Effector memory CD8-positive, alpha-beta T cell (primary cell): ENCODE data around the gene CPXM2.

Experiments
- ATAC-seq: fragments of 150-1000 bp; cut with Tn5 transposase; replicated peaks from 2 replicates; pipeline ENCODE4 v1.10.0; 2021; ENCODE audit warnings: mild to moderate bottlenecking, moderate library complexity
- DNase-seq, 3 experiments: peaks; one replicate each; pipeline ENCODE4 v3.0.0; 2021
- H3K27ac Mint-ChIP-seq, 2 donors: one replicate each; pipeline ENCODE4 v1.8.0; 2022; ENCODE audit warnings: mild to moderate bottlenecking in 2 of 2, mixed read lengths in 2 of 2, moderate library complexity in 2 of 2
- H3K27me3 Mint-ChIP-seq, 2 donors: one replicate each; pipeline ENCODE4 v1.8.0; 2022; ENCODE audit warnings: mixed read lengths in 2 of 2
- H3K36me3 Mint-ChIP-seq: one replicate; pipeline ENCODE4 v1.8.0; 2022; ENCODE audit warnings: mild to moderate bottlenecking, moderate library complexity, mixed read lengths; ENCODE audit not compliant: insufficient read depth
- H3K4me1 Mint-ChIP-seq, 2 donors: one replicate each; pipeline ENCODE4 v1.8.0; 2022; ENCODE audit warnings: low read depth in 2 of 2, mixed read lengths in 2 of 2
- H3K4me3 Mint-ChIP-seq, 2 donors: one replicate each; pipeline ENCODE4 v1.8.0; 2022; ENCODE audit warnings: mild to moderate bottlenecking in 2 of 2, mixed read lengths in 2 of 2, moderate library complexity in 2 of 2
- H3K9me3 Mint-ChIP-seq, 2 donors: one replicate each; pipeline ENCODE4 v1.8.0; 2022; ENCODE audit warnings: mixed read lengths in 2 of 2

CPXM2 gene

GRCh38 chr10:123843835-123844234, 47.8 kb downstream of the CPXM2 start:
- H3K4me3 Mint-ChIP-seq: no peak overlapping the region
- H3K9me3 Mint-ChIP-seq: peaks cover 0 to 2% of the 10 kb centered on the region in 2 donors
- H3K27me3 Mint-ChIP-seq: peaks cover 11 to 15% of the 10 kb centered on the region in 2 donors
- ATAC-seq (no peak), DNase-seq (no peak)
- H3K36me3 Mint-ChIP-seq: no peaks in the 10 kb centered on the region
- no peak overlapping the region for H3K27ac Mint-ChIP-seq
- H3K4me1 Mint-ChIP-seq: no peaks in the 10 kb centered on the region

DNA sequence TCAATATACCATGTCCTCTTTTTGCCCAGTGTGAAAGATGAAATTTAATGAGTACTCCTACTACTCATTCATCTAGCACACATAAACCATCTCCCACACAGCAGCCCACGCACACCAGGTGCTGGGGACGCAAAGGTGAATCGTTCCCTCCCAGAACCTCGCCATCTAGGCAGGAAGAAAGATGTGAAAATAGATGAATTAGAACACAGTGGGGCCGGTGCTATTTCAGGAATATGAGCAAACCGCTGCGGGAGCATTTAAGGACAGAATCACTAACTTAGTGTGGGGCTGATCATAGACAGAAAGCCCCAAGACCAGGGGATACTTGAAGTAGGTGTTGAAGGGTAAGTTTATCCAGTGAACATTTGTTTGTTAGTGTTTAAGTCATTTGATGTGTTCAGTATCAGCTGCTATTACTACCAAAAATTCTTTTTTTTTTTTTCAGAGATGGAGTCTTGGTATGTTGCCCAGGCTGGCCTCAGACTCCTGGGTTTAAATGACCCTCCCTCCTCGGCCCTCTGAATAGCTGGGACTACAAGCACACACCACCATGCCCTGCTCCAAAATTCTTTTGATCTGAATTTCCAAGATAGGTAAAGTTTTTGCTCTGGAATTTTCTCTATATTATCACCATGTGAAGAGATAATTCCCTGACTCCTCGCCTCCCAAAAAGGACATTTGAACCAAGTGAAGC, 48.8 kb downstream of the CPXM2 start:
- no peaks in the 10 kb centered on the region for H3K36me3 Mint-ChIP-seq
- no peak overlapping the region for H3K27ac Mint-ChIP-seq
- no peaks in the 10 kb centered on the region for H3K4me1 Mint-ChIP-seq
- H3K4me3 Mint-ChIP-seq: no peak overlapping the region
- H3K27me3 Mint-ChIP-seq: peaks cover 11 to 15% of the 10 kb centered on the region in 2 donors
- no peak for DNase-seq
- ATAC-seq: no peak
- peaks cover 3% of the 10 kb centered on the region in 2 donors for H3K9me3 Mint-ChIP-seq

- ATAC-seq: no peak
- Mint-ChIP-seq H3K4me3 (no peak overlapping the region), H3K27me3 (peaks cover 12 to 19% of the 10 kb centered on the region in 2 donors), H3K4me1 (no peaks in the 10 kb centered on the region), H3K36me3 (no peaks in the 10 kb centered on the region), H3K27ac (no peak overlapping the region), H3K9me3 (peaks cover 4 to 5% of the 10 kb centered on the region in 2 donors)
- DNase-seq: no peak
Measured at GRCh38 chr10:123841560-123841959, 50.0 kb downstream of the CPXM2 start.

GRCh38 chr10:123841115-123841514, 50.5 kb downstream of the CPXM2 start:
- Mint-ChIP-seq H3K27ac (no peak overlapping the region), H3K4me1 (no peaks in the 10 kb centered on the region), H3K36me3 (no peaks in the 10 kb centered on the region), H3K9me3 (peaks cover 4 to 5% of the 10 kb centered on the region in 2 donors), H3K27me3 (peaks cover 17 to 24% of the 10 kb centered on the region in 2 donors), H3K4me3 (no peak overlapping the region)
- no peak for ATAC-seq
- DNase-seq: no peak

DNA sequence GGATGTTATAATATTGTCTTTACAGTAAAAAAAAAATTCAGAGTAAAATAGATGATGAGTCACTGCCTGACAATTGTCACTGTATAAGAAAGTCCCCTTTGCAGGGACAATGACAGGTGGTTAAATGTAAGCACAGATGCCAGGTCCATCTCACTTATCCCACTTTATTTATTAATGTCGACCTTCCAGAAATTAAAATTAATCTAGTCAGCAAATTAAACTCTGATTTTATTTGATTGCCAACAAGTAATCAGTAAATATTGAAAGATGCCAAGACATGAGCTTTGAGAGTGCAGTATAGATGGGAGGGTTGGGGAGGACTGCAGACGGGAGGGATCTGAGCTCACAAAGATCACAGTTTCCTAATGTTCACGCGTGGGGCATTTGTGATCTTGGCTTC, 50.9 kb downstream of the CPXM2 start:
- Mint-ChIP-seq H3K9me3 (peaks cover 4 to 5% of the 10 kb centered on the region in 2 donors), H3K27me3 (peaks cover 19 to 27% of the 10 kb centered on the region in 2 donors), H3K4me1 (no peaks in the 10 kb centered on the region), H3K36me3 (no peaks in the 10 kb centered on the region), H3K4me3 (no peak overlapping the region), H3K27ac (no peak overlapping the region)
- ATAC-seq (no peak), DNase-seq (no peak)

- Mint-ChIP-seq H3K27ac (no peak overlapping the region), H3K4me3 (no peak overlapping the region), H3K36me3 (no peaks in the 10 kb centered on the region), H3K27me3 (peaks cover 31 to 32% of the 10 kb centered on the region in 2 donors), H3K4me1 (no peaks in the 10 kb centered on the region), H3K9me3 (peaks cover 2 to 5% of the 10 kb centered on the region in 2 donors)
- ATAC-seq (no peak), DNase-seq (no peak)
Measured at GRCh38 chr10:123838596-123839310, 52.9 kb downstream of the CPXM2 start.

DNA sequence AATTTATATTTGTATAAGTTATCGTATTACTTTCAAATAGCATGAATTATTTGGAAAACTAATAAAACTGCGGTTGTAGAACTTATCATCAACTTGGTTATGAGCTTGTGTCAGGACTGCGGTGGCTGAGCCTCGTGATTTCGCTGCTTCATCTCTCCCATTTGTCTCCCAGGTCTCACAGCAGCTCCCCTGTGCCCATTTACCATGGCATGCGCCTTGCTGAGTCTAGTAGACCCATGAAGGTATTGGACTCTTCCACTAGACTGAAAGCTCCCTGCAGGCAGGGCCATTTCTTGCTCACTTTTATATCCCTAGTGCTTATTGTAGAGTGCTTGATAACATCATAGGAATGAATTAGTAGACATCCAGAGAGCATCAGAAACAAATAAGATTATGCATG, 53.9 kb downstream of the CPXM2 start:
- no peak overlapping the region for H3K27ac Mint-ChIP-seq
- no peak for ATAC-seq
- H3K27me3 Mint-ChIP-seq: peaks cover 31 to 39% of the 10 kb centered on the region in 2 donors

DNA sequence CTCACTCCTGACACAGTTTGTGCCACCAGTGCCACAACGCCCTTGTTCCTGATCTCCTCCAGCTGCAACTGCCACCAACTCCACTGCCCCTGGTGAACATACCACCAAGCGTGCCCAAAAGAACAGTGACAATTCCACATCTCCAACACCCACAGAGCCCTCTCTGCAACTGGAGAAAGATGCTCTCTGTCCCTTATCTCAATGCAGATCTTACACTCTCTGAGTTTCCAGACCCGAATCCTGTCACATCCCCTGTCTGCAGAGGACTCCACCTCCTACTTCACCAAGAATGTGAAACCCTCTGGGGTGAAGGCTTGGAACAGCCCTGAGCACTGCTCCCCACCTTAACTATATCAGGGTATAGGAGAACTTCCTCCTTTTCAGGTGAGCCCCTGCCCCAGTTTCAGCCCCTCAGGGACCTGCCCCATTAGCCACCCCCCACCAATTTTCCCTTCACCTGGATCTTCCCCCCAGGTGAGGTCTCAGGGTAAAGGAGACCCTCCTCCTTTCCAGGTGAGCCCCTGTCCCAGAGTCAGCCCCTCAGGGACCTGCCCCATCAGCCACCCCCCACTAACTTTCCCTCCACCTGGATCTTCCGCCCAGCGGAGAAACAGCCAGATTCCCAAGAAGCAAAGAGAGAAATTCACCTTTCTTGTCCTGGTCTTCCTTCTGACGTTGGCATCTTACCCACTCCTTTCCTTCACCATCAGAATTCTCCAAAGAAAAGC, 55.0 kb downstream of the CPXM2 start:
- H3K9me3 Mint-ChIP-seq: peaks cover 2 to 5% of the 10 kb centered on the region in 2 donors
- no peaks in the 10 kb centered on the region for H3K4me1 Mint-ChIP-seq
- H3K36me3 Mint-ChIP-seq: no peaks in the 10 kb centered on the region
- no peak overlapping the region for H3K27ac Mint-ChIP-seq
- no peak for ATAC-seq
- peaks cover 23 to 36% of the 10 kb centered on the region in 2 donors for H3K27me3 Mint-ChIP-seq
- DNase-seq: no peak
- H3K4me3 Mint-ChIP-seq: no peak overlapping the region

More for the DNA sequence above, 53.9 kb downstream of the CPXM2 start:
- Mint-ChIP-seq H3K4me3 (no peak overlapping the region), H3K4me1 (no peaks in the 10 kb centered on the region), H3K9me3 (peaks cover 2 to 5% of the 10 kb centered on the region in 2 donors), H3K36me3 (no peaks in the 10 kb centered on the region)
- DNase-seq: no peak

- Mint-ChIP-seq H3K36me3 (no peaks in the 10 kb centered on the region), H3K27ac (no peak overlapping the region), H3K4me1 (no peaks in the 10 kb centered on the region), H3K9me3 (peaks cover 2 to 5% of the 10 kb centered on the region in 2 donors), H3K4me3 (no peak overlapping the region), H3K27me3 (peaks cover 20 to 46% of the 10 kb centered on the region in 2 donors)
- DNase-seq (no peak), ATAC-seq (no peak)
Measured at GRCh38 chr10:123835575-123835974, 56.0 kb downstream of the CPXM2 start.

DNA sequence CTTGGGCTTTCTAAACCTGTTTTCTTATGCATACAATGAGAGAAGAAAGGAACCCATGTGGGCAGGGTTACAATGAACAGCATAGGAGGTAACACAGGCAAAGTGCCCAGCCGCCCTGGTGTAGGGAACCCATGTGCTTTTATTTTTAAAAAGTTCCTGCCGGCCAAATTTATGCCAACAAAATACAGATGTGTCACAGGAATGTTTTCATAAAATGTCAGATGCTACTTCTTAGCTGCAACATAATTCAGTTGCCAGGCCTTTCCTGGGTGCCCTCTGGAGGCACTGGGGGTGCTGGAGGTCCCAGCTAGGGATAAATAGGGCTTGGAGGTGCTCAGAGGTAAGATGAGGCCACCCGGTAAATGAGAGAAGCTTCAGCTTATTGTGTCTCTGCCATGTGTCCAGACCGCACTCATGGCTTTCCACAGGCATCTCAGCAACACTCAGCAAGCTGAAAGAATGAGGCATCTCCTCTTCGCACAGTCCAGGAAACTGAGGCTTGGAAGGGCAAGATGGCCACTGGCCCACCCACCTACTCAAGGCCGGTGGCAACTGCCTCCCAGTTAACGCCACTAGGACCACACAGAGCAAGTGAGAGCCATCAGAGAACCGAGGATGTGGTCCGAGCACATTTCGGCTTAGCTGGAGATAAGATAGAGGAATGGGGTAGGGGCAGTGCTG, 58.3 kb downstream of the CPXM2 start:
- Mint-ChIP-seq H3K9me3 (peaks cover 2 to 5% of the 10 kb centered on the region in 2 donors), H3K27me3 (peaks cover 20 to 49% of the 10 kb centered on the region in 2 donors), H3K36me3 (no peaks in the 10 kb centered on the region), H3K27ac (no peak overlapping the region), H3K4me1 (no peaks in the 10 kb centered on the region), H3K4me3 (no peak overlapping the region)
- no peak for ATAC-seq
- no peak for DNase-seq

DNA sequence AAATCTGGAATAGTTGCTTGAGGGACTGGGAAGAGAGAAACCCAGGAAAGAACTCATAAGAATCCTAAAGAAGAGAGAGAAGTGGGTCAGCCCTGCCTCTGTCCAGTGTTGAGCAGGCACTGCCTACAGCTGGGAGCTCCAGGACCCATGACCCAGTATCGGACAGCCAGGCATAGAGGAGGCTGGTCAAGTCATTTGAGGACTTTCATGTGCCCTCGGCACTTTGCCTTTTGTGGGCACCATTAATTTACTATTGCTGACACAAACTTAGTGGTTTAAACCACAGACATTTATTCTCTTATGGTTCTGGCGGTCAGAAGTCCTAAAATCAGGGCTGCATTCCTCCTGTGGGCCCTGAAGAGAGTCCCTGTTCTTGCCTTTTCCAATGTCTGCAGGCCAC, 60.3 kb downstream of the CPXM2 start:
- no peak for ATAC-seq
- Mint-ChIP-seq H3K4me1 (no peaks in the 10 kb centered on the region), H3K9me3 (no peaks in the 10 kb centered on the region), H3K4me3 (no peak overlapping the region), H3K36me3 (no peaks in the 10 kb centered on the region), H3K27ac (no peak overlapping the region), H3K27me3 (peaks cover 16 to 41% of the 10 kb centered on the region in 2 donors)
- no peak for DNase-seq

DNA sequence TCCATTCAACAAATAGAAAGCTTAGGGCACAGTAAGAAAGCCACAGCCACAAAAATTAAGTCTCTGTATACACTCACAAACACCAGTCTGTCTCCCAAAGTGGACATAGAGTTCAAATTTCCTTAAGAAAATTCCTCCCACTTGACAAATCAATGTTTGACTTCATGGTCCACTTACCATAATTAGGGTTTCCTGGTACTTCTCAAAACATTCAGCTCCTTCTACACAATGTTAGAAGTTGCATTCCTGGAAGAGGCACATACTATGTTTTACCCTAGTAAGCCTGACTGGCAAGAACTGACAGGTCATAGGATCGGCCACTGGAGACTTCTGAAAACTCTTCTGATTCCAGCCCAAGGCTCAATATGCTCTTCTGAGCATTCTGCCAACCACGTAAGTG, 70.5 kb downstream of the CPXM2 start:
- Mint-ChIP-seq H3K27ac (no peak overlapping the region), H3K36me3 (no peaks in the 10 kb centered on the region), H3K27me3 (peaks cover 6 to 10% of the 10 kb centered on the region in 2 donors), H3K4me1 (no peaks in the 10 kb centered on the region), H3K4me3 (no peak overlapping the region), H3K9me3 (peaks cover 0 to 2% of the 10 kb centered on the region in 2 donors)
- ATAC-seq (no peak), DNase-seq (no peak)

DNA sequence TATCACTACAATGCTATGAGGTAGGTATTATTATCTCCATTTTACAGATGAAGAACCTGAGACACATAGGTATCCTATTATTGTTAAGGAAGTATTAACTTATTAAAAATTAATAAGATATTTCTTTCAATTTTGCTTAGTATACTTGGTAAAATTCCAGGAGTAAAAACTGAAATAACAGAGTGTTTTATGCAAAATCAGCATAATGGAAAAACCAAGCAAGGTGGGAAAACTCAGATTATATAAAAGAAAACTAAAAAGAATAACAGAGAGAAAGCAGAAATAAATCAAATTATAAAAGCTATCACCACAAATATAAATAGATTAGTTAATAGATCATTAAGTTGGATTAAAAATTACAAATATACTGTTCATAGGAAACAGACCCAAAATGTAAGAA, 82.0 kb downstream of the CPXM2 start:
- Mint-ChIP-seq H3K4me3 (no peak overlapping the region), H3K27ac (no peak overlapping the region), H3K4me1 (no peaks in the 10 kb centered on the region), H3K36me3 (no peaks in the 10 kb centered on the region), H3K27me3 (peaks cover 14 to 32% of the 10 kb centered on the region in 2 donors), H3K9me3 (no peaks in the 10 kb centered on the region)
- ATAC-seq: no peak
- no peak for DNase-seq
